Cardiac muscle cell (in vitro differentiated cells and primary cell): ENCODE measurements around the gene GRIK5. TPM values are rescaled to one million over a fixed set of nuclear protein-coding genes. Genes with fewer than 3 reads are reported as not detected.

Experiments used
- DNase-seq, 2 donors: peaks; one replicate each; pipeline versions ENCODE4 v3.0.0 to v3.0.0-alpha.2; 2010 to 2017; ENCODE audit warnings: low read depth in 1 of 2, low spot score in 1 of 2
- H3K27ac ChIP-seq: fragments of 200-600 bp; sonication (generic); 2 replicates; pipeline ENCODE4 v1.5.1; 2016
- H3K27me3 ChIP-seq: fragments of 200-600 bp; sonication (generic); 2 replicates; pipeline ENCODE4 v1.6.0; 2016; ENCODE audit warnings: control low read depth
- H3K36me3 ChIP-seq: fragments of 200-600 bp; sonication (generic); 2 replicates; pipeline ENCODE4 v1.5.1; 2016; ENCODE audit warnings: control low read depth
- H3K4me1 ChIP-seq: fragments of 200-600 bp; sonication (generic); 2 replicates; pipeline ENCODE4 v1.8.1; 2017; ENCODE audit warnings: low read depth, mild to moderate bottlenecking, mixed run types
- H3K4me3 ChIP-seq: fragments of 200-600 bp; sonication (generic); 2 replicates; pipeline ENCODE4 v1.5.1; 2016; ENCODE audit warnings: mild to moderate bottlenecking
- H3K9me3 ChIP-seq: fragments of 200-600 bp; sonication (generic); 2 replicates; pipeline ENCODE4 v1.5.1; 2017; ENCODE audit warnings: low read depth, mild to moderate bottlenecking, control low read depth
- polyA plus RNA-seq: library from polyadenylated mRNA; unstranded; fragments of >200 nt; fragmentation: Nextera tagmentation; extraction: Ambion mirVana; gene quantifications from 2 replicates; pipeline ENCODE4 v1.2.1, GENCODE V29; 2016
- total RNA-seq: library from RNA; depleted of rRNA; stranded (reverse); fragments of >200 nt; gene quantifications from 2 replicates; pipeline ENCODE4 v1.2.3, GENCODE V29; 2016
- TF ChIP-seq, protein P1 (sequence below): IDR thresholded peaks from 2 replicates; pipeline ENCODE4 v1.5.1; 2012; ENCODE audit warnings: low read depth, mild to moderate bottlenecking, low read length

The GRIK5 gene
- total and polyA plus RNA-seq, 2 experiments from 2014 or later, result 3.4 to 11.8 TPM

DNA sequence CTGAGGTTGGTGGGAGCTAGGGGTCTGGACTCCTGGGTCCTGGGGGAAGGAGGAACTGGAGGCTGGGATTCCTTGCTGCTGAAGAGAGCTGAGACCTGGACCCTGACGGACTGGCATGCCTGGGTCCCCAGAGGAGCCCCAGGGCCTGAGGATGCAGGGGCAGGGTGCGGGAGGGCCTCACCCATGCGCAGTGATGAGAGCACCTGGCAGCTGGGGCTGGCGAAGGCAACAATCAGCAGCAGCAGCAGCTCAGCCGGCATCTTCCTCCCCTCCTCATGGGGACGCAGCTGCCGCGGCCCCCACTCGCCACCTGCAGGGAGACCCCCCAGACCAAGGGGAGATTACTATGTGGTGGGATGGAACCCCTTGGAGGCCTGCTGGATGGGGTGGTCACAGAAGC lies 4.5 kb downstream of the GRIK5 start:
- TF ChIP-seq, protein P1, sequence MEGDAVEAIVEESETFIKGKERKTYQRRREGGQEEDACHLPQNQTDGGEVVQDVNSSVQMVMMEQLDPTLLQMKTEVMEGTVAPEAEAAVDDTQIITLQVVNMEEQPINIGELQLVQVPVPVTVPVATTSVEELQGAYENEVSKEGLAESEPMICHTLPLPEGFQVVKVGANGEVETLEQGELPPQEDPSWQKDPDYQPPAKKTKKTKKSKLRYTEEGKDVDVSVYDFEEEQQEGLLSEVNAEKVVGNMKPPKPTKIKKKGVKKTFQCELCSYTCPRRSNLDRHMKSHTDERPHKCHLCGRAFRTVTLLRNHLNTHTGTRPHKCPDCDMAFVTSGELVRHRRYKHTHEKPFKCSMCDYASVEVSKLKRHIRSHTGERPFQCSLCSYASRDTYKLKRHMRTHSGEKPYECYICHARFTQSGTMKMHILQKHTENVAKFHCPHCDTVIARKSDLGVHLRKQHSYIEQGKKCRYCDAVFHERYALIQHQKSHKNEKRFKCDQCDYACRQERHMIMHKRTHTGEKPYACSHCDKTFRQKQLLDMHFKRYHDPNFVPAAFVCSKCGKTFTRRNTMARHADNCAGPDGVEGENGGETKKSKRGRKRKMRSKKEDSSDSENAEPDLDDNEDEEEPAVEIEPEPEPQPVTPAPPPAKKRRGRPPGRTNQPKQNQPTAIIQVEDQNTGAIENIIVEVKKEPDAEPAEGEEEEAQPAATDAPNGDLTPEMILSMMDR, result no peak
- H3K27ac ChIP-seq, result no peak overlapping the region
- peaks cover 14% of the 10 kb centered on the region for H3K4me1 ChIP-seq
- H3K36me3 ChIP-seq, result no peaks in the 10 kb centered on the region
- H3K4me3 ChIP-seq, result no peak overlapping the region
- no peaks in the 10 kb centered on the region for H3K27me3 ChIP-seq
- no peak for DNase-seq
- H3K9me3 ChIP-seq, result no peaks in the 10 kb centered on the region

DNA sequence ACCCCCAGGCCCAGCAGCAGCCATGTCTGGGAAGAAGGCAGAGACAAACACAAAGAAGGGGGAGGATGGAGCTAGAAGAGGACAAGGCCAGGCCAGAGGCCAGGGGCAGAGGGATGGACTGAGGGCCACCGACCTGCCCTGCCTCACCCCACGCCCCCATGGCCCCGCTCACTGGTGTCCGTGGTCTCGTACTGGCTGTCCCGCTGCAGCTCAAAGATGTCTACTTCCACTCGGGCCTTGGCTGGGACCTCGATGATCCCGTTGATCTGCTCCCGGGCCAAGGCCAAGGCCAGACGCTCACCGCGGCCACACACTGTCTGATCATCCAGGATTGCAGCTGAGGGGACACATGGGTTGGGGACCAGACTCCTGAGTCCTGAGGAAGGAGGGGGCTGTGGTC lies 5.0 kb downstream of the GRIK5 start:
- Histone ChIP-seq H3K27me3 (no peaks in the 10 kb centered on the region), H3K9me3 (no peaks in the 10 kb centered on the region), H3K4me1 (peaks cover 9% of the 10 kb centered on the region), H3K36me3 (no peaks in the 10 kb centered on the region), H3K27ac (no peak overlapping the region), H3K4me3 (no peak overlapping the region)
- DNase-seq, result no peak
- TF ChIP-seq, protein P1, result no peak

- Histone ChIP-seq H3K36me3 (no peaks in the 10 kb centered on the region), H3K9me3 (no peaks in the 10 kb centered on the region), H3K27ac (no peak overlapping the region), H3K4me1 (peaks cover 3% of the 10 kb centered on the region), H3K4me3 (no peak overlapping the region), H3K27me3 (no peaks in the 10 kb centered on the region)
- DNase-seq, result no peak
- TF ChIP-seq, protein P1, result no peak
Observed at GRCh38 chr19:42064432-42064831, 5.6 kb downstream of the GRIK5 start.

- H3K9me3 ChIP-seq, result no peaks in the 10 kb centered on the region
- H3K36me3 ChIP-seq, result no peaks in the 10 kb centered on the region
- no peak overlapping the region for H3K27ac ChIP-seq
- TF ChIP-seq, protein P1, result no peak
- H3K4me3 ChIP-seq, result no peak overlapping the region
- DNase-seq, result no peak
- no peaks in the 10 kb centered on the region for H3K4me1 ChIP-seq
- H3K27me3 ChIP-seq, result no peaks in the 10 kb centered on the region
Observed at GRCh38 chr19:42062381-42062780, 7.6 kb downstream of the GRIK5 start.

DNA sequence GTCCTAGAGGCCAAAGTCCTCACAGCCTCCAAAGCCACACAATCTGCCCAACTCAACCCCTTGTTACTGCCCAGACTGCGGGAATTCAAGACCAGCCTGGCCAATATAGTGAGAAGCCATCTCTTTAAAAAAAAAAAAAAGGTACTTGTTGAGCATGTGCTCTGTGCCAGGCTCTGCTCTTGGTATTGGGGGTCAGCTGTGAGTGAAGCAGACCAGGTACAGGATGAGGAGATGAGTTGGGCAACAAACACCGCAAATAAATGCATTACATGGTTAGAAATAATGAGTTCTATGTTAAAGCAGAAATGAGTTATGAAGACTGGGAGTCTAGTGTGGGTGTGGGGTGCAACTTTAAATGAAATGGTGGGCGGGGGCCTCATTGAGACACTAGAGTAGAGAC lies 9.9 kb downstream of the GRIK5 start:
- Histone ChIP-seq H3K27me3 (no peaks in the 10 kb centered on the region), H3K36me3 (no peaks in the 10 kb centered on the region), H3K27ac (no peak overlapping the region), H3K9me3 (no peaks in the 10 kb centered on the region), H3K4me1 (no peaks in the 10 kb centered on the region), H3K4me3 (no peak overlapping the region)
- TF ChIP-seq, protein P1, result no peak
- no peak for DNase-seq

- Histone ChIP-seq H3K4me3 (no peak overlapping the region), H3K4me1 (no peaks in the 10 kb centered on the region), H3K36me3 (no peaks in the 10 kb centered on the region), H3K27me3 (no peaks in the 10 kb centered on the region), H3K27ac (no peak overlapping the region), H3K9me3 (no peaks in the 10 kb centered on the region)
- no peak for DNase-seq
- TF ChIP-seq, protein P1, result no peak
Observed at GRCh38 chr19:42059196-42059595, 10.8 kb downstream of the GRIK5 start.
